Sigmoid colon (tissue), 4 donors: ENCODE results near the gene FEN1.

ENCODE experiments used
- CTCF ChIP-seq, 4 experiments: fragments of 450-650 bp in 3 of 4; fragments of 200-600 bp in 1 of 4; IDR thresholded peaks; one replicate each; pipeline ENCODE4 v1.5.1; 2016 to 2019; ENCODE audit warnings: antibody characterized with exemption in 4 of 4, mild to moderate bottlenecking in 3 of 4, moderate library complexity in 2 of 4
- EP300 ChIP-seq, 4 donors: sonication (generic); formaldehyde crosslinking; IDR thresholded peaks; one replicate each; pipeline ENCODE4 v1.6.1; 2017; ENCODE audit warnings: antibody characterized with exemption in 4 of 4
- POLR2A ChIP-seq, 2 donors: fragments of 450-650 bp; IDR thresholded peaks; one replicate each; pipeline ENCODE4 v1.6.1; 2016; ENCODE audit warnings: antibody characterized with exemption in 2 of 2, mild to moderate bottlenecking in 2 of 2, moderate library complexity in 2 of 2
- POLR2AphosphoS5 ChIP-seq, 4 donors: sonication (generic); formaldehyde crosslinking; IDR thresholded peaks; one replicate each; pipeline ENCODE4 v1.6.1; 2017; ENCODE audit warnings: antibody characterized with exemption in 4 of 4

GRCh38 chr11:61781585-61781984, 11.1 kb upstream of the FEN1 start:
- TF ChIP-seq CTCF (IDR thresholded peaks at IDR 0.05) (no peak), POLR2AphosphoS5 (IDR thresholded peaks at IDR 0.05) (no peak), POLR2A (IDR thresholded peaks at IDR 0.05) (no peak), EP300 (IDR thresholded peaks at IDR 0.05) (no peak)
